Thymus (tissue), 11 donors: ENCODE data around the gene GAL3ST2. TPM values are rescaled to one million over a fixed set of nuclear protein-coding genes. Genes with fewer than 3 reads are reported as not detected.

Source experiments
- DNase-seq, 9 donors: peaks; one replicate each; pipeline ENCODE4 v3.0.0-alpha.2; 2013; ENCODE audit warnings: low spot score in 9 of 9, low read depth in 6 of 9, missing footprints in 1 of 9
- H3K27ac ChIP-seq, 2 donors: one replicate each; pipeline ENCODE4 v1.5.1; 2013; ENCODE audit warnings: control low read depth in 1 of 2, low read depth in 1 of 2, low read length in 1 of 2, mild to moderate bottlenecking in 1 of 2, moderate library complexity in 1 of 2
- H3K27me3 ChIP-seq, 2 donors: one replicate each; pipeline ENCODE4 v1.5.1; 2013; ENCODE audit warnings: low read length in 1 of 2; ENCODE audit not compliant: control insufficient read depth in 2 of 2, insufficient read depth in 1 of 2
- H3K36me3 ChIP-seq, 2 donors: one replicate each; pipeline ENCODE4 v1.5.1; 2013; ENCODE audit warnings: low read length in 1 of 2, mild to moderate bottlenecking in 1 of 2, moderate library complexity in 1 of 2; ENCODE audit not compliant: control insufficient read depth in 2 of 2, insufficient read depth in 2 of 2
- H3K4me1 ChIP-seq, 2 donors: one replicate each; pipeline ENCODE4 v1.5.1; 2013; ENCODE audit warnings: low read length in 2 of 2; ENCODE audit not compliant: control insufficient read depth in 2 of 2, insufficient read depth in 2 of 2
- H3K4me3 ChIP-seq, 2 donors: one replicate each; pipeline ENCODE4 v1.5.1; 2013; ENCODE audit warnings: low read length in 2 of 2, control low read depth in 1 of 2, mild to moderate bottlenecking in 1 of 2
- H3K9me3 ChIP-seq, 2 donors: one replicate each; pipeline ENCODE4 v1.5.1; 2013; ENCODE audit warnings: low read length in 1 of 2, mild to moderate bottlenecking in 1 of 2; ENCODE audit not compliant: control insufficient read depth in 2 of 2, insufficient read depth in 1 of 2
- WGBS: extraction: QIAGEN DNeasy Blood & Tissue Kit; methylation state at CpG from one replicate; pipeline ENCODE4 v1.1.7; 2013; 5-methylcytosine and 5-hydroxymethylcytosine counted together
- polyA plus RNA-seq: library from polyadenylated mRNA; stranded (reverse); fragments of 200-250 nt; gene quantifications from one replicate; pipeline ENCODE4 v1.2.3, GENCODE V29; 2013
- total RNA-seq: library from RNA; stranded (reverse); fragments of 120-200 nt; gene quantifications from one replicate; pipeline ENCODE4 v1.2.4, GENCODE V29; 2013
- donor health status: healthy.

Gene GAL3ST2
- total and polyA plus RNA-seq, 2 donors, result 0.02 to 0.09 TPM

GRCh38 chr2:241795021-241795999 lies 18.7 kb downstream of the GAL3ST2 start:
- H3K27me3 ChIP-seq, result no peaks in the 10 kb centered on the region
- H3K4me3 ChIP-seq, result no peak overlapping the region
- H3K9me3 ChIP-seq, result no peaks in the 10 kb centered on the region
- 93% methylated on average over 31 of the region's 31 CpGs for WGBS
- no peak overlapping the region for H3K27ac ChIP-seq
- DNase-seq, result no peak
- no peaks in the 10 kb centered on the region for H3K36me3 ChIP-seq
- H3K4me1 ChIP-seq, result peaks cover 0 to 6% of the 10 kb centered on the region in 2 donors

- Histone ChIP-seq H3K27ac (no peak overlapping the region), H3K4me3 (no peak overlapping the region), H3K27me3 (no peaks in the 10 kb centered on the region), H3K36me3 (no peaks in the 10 kb centered on the region), H3K9me3 (no peaks in the 10 kb centered on the region), H3K4me1 (peaks cover 0 to 6% of the 10 kb centered on the region in 2 donors)
- DNase-seq, result no peak
- 98% methylated on average over 13 of the region's 13 CpGs for WGBS
Measured at GRCh38 chr2:241796209-241796608, 19.6 kb downstream of the GAL3ST2 start.

- 97% methylated on average over 13 of the region's 13 CpGs for WGBS
- no peak for DNase-seq
- peaks cover 0 to 2% of the 10 kb centered on the region in 2 donors for H3K27me3 ChIP-seq
- no peak overlapping the region for H3K4me3 ChIP-seq
- no peaks in the 10 kb centered on the region for H3K36me3 ChIP-seq
- no peaks in the 10 kb centered on the region for H3K9me3 ChIP-seq
- peaks cover 0 to 6% of the 10 kb centered on the region in 2 donors for H3K4me1 ChIP-seq
- no peak overlapping the region for H3K27ac ChIP-seq
Measured at GRCh38 chr2:241796610-241797138, 20.1 kb downstream of the GAL3ST2 start.

GRCh38 chr2:241797441-241798080 lies 20.9 kb downstream of the GAL3ST2 start:
- H3K4me3 ChIP-seq, result no peak overlapping the region
- no peak overlapping the region for H3K27ac ChIP-seq
- no peaks in the 10 kb centered on the region for H3K9me3 ChIP-seq
- no peaks in the 10 kb centered on the region for H3K36me3 ChIP-seq
- H3K4me1 ChIP-seq, result peaks cover 0 to 7% of the 10 kb centered on the region in 2 donors
- 91% methylated on average over 19 of the region's 19 CpGs for WGBS
- peaks cover 0 to 7% of the 10 kb centered on the region in 2 donors for H3K27me3 ChIP-seq
- no peak for DNase-seq

- no peaks in the 10 kb centered on the region for H3K9me3 ChIP-seq
- H3K4me1 ChIP-seq, result peaks cover 0 to 12% of the 10 kb centered on the region in 2 donors
- H3K4me3 ChIP-seq, result no peak overlapping the region
- H3K36me3 ChIP-seq, result no peaks in the 10 kb centered on the region
- DNase-seq, result no peak
- WGBS, result 90% methylated on average over 14 of the region's 14 CpGs
- no peak overlapping the region for H3K27ac ChIP-seq
- H3K27me3 ChIP-seq, result peaks cover 0 to 13% of the 10 kb centered on the region in 2 donors
Measured at GRCh38 chr2:241798081-241798630, 21.5 kb downstream of the GAL3ST2 start.

GRCh38 chr2:241798631-241799521 lies 22.3 kb downstream of the GAL3ST2 start:
- 98% methylated on average over 21 of the region's 21 CpGs for WGBS
- Histone ChIP-seq H3K4me3 (no peak overlapping the region), H3K27ac (no peak overlapping the region), H3K27me3 (peaks cover 0 to 18% of the 10 kb centered on the region in 2 donors), H3K4me1 (peaks cover 6 to 18% of the 10 kb centered on the region in 2 donors), H3K9me3 (no peaks in the 10 kb centered on the region), H3K36me3 (no peaks in the 10 kb centered on the region)
- no peak for DNase-seq

- Histone ChIP-seq H3K4me3 (no peak overlapping the region), H3K9me3 (peaks cover 0 to 3% of the 10 kb centered on the region in 2 donors), H3K4me1 (peaks cover 14 to 26% of the 10 kb centered on the region in 2 donors), H3K27ac (no peak overlapping the region), H3K36me3 (no peaks in the 10 kb centered on the region), H3K27me3 (peaks cover 2 to 26% of the 10 kb centered on the region in 2 donors)
- DNase-seq, result no peak
- WGBS, result 97% methylated on average over 10 of the region's 10 CpGs
Measured at GRCh38 chr2:241799522-241800197, 23.0 kb downstream of the GAL3ST2 start.
